Mucosa of descending colon (tissue), 3 donors: Measurements from ENCODE around the gene SYNGR1. TPM values are rescaled to one million over a fixed set of nuclear protein-coding genes. Genes with fewer than 3 reads are reported as not detected.

ENCODE experiments used
- ATAC-seq: fragments of 200-7000 bp; cut with Tn5 transposase; one replicate; pipeline ENCODE4 v1.9.1; 2020; ENCODE audit warnings: mild to moderate bottlenecking, moderate library complexity
- DNase-seq, 3 donors: peaks; one replicate each; pipeline ENCODE4 v3.0.0-alpha.2; 2020
- H3K36me3 ChIP-seq: fragments of 200-600 bp; one replicate; pipeline ENCODE4 v1.8.0; 2021; ENCODE audit warnings: low read depth, mild to moderate bottlenecking
- H3K4me1 ChIP-seq: fragments of 200-600 bp; one replicate; pipeline ENCODE4 v1.8.0; 2021; ENCODE audit warnings: low read depth, mild to moderate bottlenecking
- H3K4me3 ChIP-seq: fragments of 200-600 bp; one replicate; pipeline ENCODE4 v1.8.0; 2021; ENCODE audit warnings: mild to moderate bottlenecking
- H3K9me3 ChIP-seq: fragments of 200-600 bp; one replicate; pipeline ENCODE4 v1.8.0; 2021; ENCODE audit warnings: mild to moderate bottlenecking
- CTCF ChIP-seq: fragments of 200-600 bp; IDR thresholded peaks from one replicate; pipeline ENCODE4 v1.8.0; 2022; ENCODE audit warnings: antibody characterized with exemption, mild to moderate bottlenecking
- intact Hi-C, 2 donors: fragments of 100-400 bp; cut with DNase I in 1 of 2; cut with micrococcal nuclease in 1 of 2; formaldehyde crosslinking; loops; one replicate each; pipeline versions ENCODE4 v1.11.0 to v1.11.1; 2022; cut with DNase I, micrococcal nuclease
- total RNA-seq, 3 donors: library from RNA; stranded (reverse); fragmentation: NEBNext Ultra II Directional in 2 of 3; extraction: Animal tissue kit (Norgen Biotek cat#: 25700) in 2 of 3; gene quantifications; one replicate each; pipeline versions ENCODE4 v1.2.1 to v1.2.4, GENCODE V29; 2021 to 2023
- donor health status: DM: no; HTN: no; CAD: no; lungs with moderate emphysema.
- donor health status: DM: no; HTN: no; CAD: no.
- donor health status: DM: no; HTN: yes; CAD: no.

The SYNGR1 gene
- total RNA-seq, 3 donors from 2014 or later = 1.7 to 26.5 (median 2.9) TPM

GRCh38 chr22:39434721-39435120 lies 84.9 kb downstream of the SYNGR1 start:
- no peaks in the 10 kb centered on the region for H3K36me3 ChIP-seq
- intact Hi-C loops = no loop called here
- H3K9me3 ChIP-seq = no peaks in the 10 kb centered on the region
- ATAC-seq (no peak), DNase-seq (no peak)
- no peak overlapping the region for H3K4me3 ChIP-seq
- peaks cover 12% of the 10 kb centered on the region for H3K4me1 ChIP-seq
- no peak for TF ChIP-seq CTCF

Other genes starting within 250 kb of the SYNGR1 start
- 100 to 1,000 TPM in 1 of 3 donors, 10 to 100 TPM in 2; 23.6 to 125 (median 29.2) TPM for gene CBX7, start 197.3 kb upstream of the SYNGR1 start, total RNA-seq
- 10 to 100 TPM in 1 of 3 donors, 1 to 10 TPM in 2; 1.8 to 16.6 (median 5.4) TPM for gene PDGFB, start 105.0 kb upstream of the SYNGR1 start, total RNA-seq
- 1,000 to 10,000 TPM; 1,561 to 1,749 (median 1,709) TPM for gene RPL3, start 30.4 kb upstream of the SYNGR1 start, total RNA-seq
- 10 to 100 TPM; 19.2 to 29.9 (median 24.8) TPM for gene TAB1, start 49.8 kb downstream of the SYNGR1 start, total RNA-seq
- 1 to 10 TPM; 5.1 to 8.5 (median 6.5) TPM for gene MGAT3, start 107.0 kb downstream of the SYNGR1 start, total RNA-seq
- gene MIEF1, start 152.3 kb downstream of the SYNGR1 start, total RNA-seq = 10 to 100 TPM; 29.8 to 38.4 (median 34.0) TPM
- gene ATF4, start 170.6 kb downstream of the SYNGR1 start, total RNA-seq = 100 to 1,000 TPM; 201 to 581 (median 205) TPM
- gene RPS19BP1, start 182.8 kb downstream of the SYNGR1 start, total RNA-seq = 10 to 100 TPM; 59.1 to 77.7 (median 61.2) TPM
- under 1 TPM; 0.19 to 0.41 (median 0.20) TPM for gene CACNA1I, start 220.8 kb downstream of the SYNGR1 start, total RNA-seq